Activated CD4-positive, alpha-beta T cell treated with anti-CD3 and anti-CD28 coated beads, Interleukin-2, Interleukin-4, amounts not matched to agents 100 ng/mL and 50 ng/mL, durations not matched to agents 16 hours and 8 hours (primary cell): ENCODE measurements around the gene CENPP.
"Not testable (repeated sequence)": the region's sequence is repeated elsewhere in the genome, so short reads cannot be mapped to it uniquely, and the experiment has no call there.

Source experiments
- DNase-seq: peaks from one replicate; pipeline ENCODE4 v3.0.0-alpha.2; 2020; ENCODE audit warnings: low spot score

CENPP gene

DNA sequence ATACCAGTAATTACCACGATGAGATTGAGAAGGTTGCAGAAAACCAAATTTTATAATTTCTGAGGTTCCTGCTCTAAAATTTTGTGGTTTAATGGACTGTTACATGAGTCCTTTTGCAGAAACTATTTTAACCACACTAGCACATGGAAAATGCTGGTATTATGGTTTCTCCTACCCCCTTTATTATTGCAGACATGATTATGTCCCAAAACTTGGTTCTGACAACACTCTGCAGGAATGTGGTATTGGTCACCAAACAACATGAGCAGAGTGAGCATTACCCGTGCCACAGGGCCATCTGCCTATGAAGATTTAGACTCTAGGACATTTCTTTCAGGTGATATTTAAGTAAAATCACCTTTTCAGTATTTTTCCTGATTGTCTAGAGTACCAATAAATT is 212.8 kb downstream of the CENPP start:
- DNase-seq: no peak

DNA sequence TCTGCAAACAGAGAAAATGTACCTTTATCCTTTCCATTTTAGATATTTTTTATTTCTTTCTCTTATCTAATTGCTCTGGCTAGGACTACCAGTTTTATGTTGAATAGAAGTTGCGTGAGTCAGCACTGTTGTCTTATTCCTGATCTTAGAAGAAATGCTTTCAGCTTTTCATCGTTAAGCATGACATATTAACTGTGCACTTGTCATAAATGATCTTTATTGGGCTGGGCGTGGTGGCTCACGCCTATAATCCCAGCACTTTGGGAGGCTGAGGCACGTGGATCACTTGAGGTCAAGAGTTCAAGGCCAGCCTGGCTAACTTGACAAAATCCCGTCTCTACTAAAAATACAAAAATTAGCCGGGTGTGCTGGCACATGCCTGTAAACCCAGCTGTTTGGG is 218.2 kb downstream of the CENPP start:
- DNase-seq: no peak

DNA sequence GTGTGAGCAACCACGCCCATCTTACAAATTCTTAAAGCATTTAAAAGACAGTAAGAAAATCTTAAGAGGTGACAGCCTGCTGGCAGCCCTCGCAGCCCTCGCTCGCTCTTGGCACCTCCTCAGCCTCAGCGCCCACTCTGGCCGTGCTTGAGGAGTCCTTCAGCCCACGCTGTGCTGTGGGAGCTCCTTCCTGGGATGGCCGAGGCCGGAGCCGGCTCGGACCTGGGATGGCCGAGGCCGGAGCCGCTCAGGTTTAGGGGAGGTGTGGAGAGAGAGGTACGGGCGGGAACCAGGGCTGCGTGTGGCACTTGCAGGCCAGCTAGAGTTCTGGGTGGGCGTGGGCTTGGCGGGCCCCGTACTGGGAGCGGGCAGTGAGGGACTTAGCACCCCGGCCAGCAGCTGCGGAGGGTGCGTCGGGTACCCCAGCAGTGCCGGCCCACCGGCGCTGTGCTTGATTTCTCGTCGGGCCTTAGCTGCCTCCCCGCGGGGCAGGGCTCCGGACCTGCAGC is 219.3 kb downstream of the CENPP start:
- DNase-seq: no peak

DNA sequence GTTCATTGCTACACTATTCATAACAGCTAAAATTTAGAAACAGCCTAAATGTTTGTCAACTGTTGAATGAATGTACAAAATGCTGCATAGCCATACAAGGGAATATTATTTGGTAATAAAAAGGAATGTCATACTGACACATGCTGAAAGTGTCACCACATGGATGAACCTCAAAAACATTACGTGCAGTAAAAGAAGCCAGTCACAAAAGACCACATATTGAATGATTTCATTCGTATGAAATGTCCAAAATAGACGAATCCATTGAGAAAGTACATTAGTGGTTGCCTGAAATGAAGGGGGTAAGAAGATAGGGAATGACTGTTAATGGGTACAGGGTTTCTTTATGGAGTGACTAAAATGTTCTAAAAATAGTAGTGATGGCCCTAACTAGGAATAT is 221.6 kb downstream of the CENPP start:
- no peak for DNase-seq

DNA sequence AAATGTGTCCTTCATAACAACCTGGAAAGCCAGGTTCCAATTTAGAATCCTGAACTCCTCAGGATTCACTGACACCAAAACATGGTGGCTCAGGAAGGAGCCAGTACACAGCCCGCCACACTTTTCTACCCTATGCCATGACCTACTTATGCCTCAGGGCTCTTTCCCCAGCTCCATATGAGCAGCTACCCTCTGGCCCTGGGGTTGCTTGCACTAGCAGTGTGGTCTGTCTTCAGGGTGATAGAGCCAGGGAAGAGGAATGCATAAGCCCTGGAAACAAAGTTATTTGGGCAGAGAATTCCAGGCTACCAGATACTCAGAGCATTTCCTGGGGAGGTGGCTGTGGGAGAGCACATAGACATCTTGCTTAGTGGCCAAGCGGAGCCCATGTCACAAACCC is 225.0 kb downstream of the CENPP start:
- DNase-seq: no peak

DNA sequence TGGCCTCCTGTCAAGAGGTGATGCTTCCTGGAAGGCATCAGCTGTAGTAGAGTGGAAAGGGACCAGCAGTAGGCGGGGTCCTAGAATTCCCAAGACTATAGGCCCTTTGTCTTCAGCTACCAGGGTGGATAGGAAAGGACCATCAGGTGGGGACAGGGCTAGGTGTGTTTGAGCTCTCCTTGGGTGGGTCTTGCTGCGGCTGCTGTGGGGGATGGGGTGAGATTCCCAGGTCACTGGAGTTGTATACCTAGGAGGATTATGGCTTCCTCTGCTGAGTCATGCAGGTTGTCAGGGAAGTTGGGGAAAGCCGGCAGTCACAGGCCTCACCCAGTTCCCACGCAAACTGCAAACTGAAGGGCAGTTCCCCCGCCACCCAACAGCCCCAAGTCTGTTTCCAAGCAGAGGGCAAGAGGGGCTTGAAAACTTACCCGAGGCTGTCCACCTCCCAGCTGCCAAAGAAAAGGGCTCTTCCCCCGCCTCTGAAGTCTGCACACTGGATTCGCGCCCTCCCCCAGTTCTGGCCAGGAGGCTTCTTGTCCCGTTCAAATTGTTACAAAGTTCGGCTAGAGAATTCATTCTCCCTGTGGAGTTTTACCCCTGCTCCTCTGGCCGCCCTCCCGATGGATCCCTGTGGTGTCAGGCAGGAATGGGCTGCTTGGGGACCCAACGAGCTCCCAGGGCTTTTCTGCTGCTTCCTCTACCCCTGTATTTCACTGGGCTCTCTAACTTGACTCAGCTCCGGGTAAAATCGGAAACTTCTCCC is 233.0 kb downstream of the CENPP start:
- DNase-seq: no peak

DNA sequence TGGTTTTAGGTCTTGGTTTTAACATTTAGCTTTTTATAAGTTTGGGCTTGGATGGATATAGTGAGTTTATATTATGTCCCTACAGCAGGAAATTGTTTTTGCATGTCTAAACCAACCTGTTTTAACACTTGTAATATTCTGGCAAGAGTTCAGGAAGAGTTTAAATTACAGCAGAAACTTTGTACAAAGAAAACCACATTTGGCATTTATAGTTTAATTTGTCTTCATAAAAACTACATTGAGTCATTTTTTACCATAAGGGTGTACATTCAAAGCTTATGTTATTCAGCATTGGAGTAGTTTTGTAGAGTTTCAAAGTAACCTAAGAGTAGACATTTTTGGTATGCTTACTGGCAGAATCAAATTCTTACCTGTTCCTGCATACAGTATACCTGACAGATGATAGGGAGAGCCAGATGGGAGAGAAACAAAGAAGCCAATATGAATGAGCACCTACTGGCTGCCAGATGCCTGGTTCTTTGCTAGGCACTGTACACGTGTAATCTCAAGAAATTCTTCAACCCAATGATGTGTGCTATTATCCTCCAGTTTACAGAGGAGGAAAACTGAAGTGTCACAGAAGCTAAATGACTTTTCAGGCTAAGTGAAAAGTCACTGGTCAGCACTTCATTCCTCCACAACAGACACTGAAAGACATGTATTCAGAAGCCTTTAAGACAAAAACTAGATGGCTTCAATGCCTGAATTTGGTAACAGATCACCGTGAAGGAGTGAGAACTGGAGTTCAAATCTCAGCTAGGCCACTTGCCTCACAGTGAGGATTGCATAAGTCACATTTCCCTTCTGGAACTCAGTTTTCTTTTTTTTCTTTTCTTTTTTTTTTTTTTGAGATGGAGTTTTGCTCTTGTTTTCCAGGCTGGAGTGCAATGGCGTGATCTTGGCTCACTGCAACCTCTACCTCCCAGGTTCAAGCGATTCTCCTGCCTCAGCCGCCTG is 235.9 kb downstream of the CENPP start:
- DNase-seq: no peak

DNA sequence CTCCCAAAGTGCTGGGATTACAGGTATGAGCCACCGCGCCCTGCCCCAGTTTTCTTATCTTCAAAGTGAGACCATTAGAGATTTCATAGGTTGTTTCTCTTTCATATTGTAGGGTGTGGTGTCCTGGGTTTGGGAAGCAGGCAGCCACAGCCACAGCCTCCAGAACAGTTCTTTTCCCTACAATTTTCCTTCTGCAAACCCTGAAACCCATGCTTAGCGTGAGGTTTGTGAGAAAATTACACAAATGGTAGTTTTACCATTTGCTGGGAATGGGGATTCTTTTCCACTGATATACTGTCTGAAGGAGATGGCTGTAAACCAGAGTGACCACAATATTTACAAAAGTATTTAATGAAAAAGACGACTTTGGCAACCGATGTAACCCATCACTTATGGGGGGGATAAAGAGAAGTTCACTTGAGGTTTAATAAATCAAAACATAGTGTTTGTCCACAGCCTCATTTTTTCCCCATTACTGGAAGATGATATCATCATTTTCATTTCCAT is 236.8 kb downstream of the CENPP start:
- DNase-seq: no peak

DNA sequence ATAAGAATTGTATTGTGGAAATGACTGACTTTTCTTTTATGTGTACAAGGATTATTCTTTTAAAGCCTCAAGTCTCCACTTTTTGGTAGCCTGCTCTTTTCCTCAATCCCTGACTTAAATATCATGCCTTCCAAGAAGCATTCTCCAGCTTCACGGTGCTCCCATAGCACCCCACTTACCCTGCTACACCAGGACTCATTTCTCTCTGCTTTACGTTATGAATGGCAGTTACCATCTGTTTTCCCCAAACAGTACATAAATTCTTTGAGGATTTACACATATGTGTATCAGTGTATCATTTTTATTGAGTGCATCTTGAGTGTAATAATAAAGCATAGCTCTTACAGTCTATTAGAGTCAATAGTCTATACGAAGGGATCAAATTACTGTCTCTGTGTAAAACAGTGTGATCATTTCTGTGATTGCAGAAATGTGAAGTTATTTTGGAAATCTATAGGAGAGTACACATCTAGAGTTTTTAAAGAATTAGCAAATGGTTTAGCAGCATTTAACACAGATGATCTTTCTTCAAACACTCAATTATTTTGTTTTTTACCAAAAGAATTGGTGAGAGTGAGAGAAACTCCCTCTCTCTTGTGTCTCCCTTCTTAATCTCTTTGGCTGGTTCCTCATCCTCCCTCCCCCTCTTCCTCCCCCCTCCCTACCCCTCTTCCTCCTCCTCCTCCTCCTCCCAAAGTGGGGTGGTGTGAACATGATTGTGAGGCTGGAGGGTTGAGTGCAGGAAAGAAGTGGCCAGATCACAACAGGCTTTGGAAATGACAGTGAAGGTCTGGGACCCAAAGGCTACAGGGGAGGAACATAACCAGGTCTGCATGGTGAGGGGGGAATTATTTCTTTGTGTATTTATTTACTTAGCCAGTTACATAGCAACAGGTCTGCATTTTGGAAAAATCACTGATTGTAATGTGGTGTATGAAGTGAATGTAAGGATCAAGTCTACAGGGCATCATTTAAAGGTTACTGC is 237.7 kb downstream of the CENPP start:
- DNase-seq: no peak

DNA sequence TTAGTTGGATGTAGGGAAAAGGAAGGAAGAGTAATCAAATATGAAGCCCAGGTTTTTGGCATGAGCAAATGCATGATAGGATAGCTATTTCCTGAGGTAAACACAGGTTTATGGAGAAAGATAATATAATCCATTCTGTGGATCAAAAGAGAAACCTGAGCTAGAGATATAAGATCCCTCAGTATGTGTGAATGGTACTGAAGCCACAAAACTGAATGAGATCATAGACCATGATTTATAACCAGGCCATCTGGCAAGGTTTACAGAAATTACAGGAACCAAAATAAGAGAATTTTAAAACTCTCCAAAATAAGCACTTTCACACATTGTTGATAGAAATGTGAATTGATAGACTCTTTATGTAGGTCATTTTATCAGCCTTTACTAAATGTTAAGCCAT is 238.8 kb downstream of the CENPP start:
- DNase-seq: no peak

DNA sequence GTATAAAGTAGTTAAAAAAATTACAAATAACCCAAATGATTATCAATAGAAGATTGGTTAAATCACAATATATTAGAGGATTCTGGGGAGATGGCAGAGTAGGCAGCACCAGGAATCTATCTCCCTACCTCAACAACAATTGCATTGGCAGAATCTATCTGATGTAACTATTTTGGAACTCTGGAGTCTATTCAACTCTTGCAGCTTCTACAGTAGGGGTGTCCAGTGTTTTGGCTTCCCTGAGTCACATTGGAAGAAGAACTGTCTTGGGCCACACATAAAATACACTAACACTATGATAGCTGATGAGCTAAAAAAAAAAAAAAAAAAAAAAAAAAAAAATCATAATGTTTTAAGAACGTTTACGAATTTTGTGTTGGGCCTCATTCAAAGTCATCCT is 239.2 kb downstream of the CENPP start:
- no peak for DNase-seq

DNA sequence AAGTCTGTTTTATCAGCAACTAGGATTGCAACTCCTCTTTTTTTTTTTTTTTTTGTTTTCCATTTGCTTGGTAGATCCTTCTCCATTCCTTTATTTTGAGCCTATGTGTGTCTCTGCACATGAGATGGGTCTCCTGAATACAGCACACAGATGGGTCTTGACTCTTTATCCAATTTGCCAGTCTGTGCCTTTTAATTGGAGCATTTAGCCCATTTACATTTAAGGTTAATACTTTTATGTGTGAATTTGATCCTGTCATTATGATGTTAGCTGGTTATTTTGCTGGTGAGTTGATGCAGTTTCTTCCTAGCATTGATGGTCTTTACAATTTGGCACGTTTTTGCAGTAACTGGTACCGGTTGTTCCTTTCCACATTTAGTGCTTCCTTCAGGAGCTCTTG is 246.1 kb downstream of the CENPP start:
- not testable (repeated sequence) for DNase-seq

DNA sequence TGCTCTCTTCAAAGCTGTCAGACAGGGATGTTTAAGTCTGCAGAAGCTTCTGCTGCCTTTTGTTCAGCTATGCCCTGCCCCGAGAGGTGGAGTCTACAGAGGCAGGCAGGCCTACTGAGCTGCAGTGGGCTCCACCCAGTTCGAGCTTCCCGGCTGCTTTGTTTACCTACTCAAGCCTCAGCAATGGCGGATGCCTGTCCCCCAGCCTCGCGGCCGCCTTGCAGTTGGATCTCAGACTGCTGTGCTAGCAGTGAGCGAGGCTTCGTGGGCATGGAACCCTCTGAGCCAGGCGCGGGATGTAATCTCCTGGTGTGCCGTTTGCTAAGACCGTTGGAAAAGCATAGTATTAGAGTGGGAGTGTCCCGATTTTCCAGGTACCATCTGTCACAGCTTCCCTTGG is 247.9 kb downstream of the CENPP start:
- DNase-seq: not testable (repeated sequence)

DNA sequence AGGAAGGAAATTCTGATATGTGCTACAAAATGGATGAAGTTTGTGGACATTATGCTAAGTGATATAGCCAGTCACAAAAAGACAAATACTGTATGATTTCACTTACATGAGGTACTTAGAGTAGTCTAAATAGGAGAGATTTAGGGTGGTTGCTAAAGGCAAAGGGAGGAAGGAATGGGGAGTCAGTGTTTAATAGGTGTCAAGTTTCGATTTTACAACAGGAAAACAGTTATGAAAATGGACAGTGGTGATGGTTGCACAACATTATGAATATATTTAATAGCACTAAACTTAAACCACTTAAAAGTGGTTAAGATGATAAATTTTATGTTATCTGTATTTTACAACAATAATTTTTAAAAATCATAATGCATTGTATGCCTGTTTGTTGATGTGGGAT is 250.4 kb downstream of the CENPP start:
- DNase-seq: no peak

DNA sequence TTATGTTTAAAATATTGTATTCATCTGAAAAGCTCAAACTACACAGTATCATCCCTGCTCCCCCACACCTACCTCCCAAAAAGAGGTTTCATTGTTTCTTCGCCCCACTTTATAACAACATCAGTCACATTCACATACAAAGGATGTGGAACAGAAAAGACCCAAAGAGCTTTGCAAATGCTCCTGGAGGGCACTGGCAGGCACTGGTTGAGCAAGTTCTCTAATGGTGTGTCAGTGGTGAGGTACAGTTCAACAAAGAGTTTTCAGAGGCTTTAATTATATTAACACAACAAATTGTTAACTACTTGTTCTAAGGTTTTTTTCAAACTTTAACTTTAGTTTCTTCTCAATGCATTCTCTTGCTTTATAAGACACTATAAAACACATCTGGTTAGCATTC is 264.2 kb downstream of the CENPP start:
- no peak for DNase-seq

DNA sequence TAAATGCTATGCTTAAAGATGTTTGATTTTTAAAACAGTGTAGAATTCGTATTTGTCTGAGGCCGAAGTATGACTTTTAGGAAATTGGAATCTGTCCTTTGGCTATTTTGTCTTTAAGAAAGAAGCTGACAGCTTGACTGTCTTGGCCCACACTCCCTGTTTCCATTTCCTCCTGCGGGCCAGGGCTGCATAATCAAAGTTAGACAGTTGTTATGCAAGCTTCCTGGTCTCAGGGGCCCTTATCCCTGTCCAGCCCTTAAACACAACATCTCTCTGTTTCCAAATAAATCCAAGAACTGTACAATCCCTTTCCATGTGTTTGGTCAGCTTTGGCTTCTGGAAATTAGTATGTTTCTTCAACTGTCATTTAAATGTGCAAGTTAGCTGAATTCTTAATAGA is 264.6 kb downstream of the CENPP start:
- DNase-seq: no peak

DNA sequence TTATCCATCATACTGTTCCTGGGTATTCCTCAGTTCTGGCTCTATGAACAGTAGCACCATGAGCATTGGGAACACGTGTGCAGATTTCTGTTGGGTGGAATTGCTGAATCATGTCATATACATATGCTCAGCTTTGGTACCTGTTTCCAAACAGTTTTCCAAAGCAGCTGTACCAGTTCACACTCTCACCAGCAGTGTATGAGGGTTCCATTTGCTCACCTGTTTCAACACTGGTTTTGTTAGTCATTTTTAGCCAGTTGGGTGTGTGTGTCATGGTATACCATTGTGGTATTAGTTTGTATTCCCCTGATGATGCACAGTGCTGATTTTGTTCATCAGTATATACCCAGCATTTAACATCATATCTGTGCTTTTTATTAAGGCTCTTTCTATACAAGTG is 266.8 kb downstream of the CENPP start:
- DNase-seq: no peak

DNA sequence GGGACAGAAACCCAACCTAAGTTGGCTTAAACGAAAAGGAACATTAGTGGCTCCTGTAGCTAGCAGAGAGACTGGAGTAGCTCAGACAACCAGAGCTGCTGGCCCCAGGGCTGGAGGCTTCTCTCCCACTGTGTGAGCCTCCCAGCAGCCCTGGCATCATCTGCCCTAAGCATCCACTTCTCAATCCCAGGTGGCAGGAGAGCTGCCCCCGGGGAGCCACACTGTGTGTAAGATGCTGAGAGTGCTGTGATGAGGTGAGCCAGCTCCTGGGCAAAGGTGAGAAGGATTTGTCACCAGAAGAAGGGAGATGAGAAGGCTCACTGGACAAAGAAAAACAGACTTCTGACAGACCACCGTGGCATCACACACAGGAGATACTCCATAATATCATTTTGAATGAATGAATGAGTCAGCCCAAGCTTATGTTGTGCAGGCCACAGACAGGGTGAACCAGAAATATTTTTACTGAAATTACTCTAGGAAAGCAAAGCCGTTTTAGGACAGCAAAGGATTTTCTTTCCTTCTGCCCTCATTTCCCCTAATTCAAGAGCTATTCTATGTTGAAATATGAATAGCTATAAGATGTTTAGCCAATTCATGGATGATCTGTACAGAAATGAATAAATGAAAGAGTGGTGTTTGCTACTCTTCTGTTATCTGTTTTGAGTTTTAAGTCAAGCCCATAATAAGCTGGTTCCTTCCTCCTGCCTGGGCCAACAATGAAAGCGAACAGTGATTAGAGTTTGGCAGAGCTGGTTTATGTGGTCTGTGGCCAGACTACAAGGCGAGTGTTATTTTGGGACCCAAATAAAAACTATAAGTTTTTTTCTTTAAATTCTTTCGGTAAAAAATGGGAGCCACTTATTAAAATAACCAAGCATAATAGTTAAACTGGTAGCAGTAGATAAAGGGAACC is 267.5 kb downstream of the CENPP start:
- no peak for DNase-seq

DNA sequence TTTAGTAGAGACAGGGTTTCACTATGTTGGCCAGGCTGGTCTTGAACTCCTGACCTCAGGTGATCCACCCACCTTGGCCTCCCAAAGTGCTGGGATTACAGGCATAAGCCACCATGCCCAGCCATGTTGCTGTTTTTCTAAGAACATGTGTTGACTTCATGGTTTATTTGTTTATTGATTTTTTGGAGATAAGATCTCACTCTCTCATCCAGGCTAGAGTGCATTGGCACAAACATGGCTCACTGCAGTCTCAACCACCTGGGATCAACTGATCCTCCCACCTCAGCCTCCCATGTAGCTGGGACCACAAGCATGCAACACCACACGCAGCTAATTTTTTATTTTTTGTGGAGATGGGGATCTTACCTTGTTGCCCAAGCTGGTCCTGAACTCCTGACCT is 269.3 kb downstream of the CENPP start:
- DNase-seq: not testable (repeated sequence)

DNA sequence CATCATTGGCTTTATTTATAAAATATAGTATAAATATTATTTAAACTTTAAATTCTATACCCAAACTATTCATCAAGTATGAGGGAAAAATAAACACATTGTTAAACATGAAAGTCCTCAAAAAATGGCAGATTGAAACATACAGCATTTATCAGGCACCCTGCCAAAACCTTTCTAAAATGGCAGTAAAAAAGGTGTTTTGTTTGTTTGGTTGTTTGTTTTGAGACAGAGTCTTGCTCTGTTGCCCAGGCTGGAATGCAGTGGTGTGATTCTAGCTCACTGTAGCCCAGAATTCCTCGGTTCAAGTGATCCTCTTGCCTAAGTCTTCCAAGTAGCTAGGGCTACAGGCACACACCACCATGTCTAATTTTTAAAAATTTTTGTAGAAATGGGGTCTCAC is 270.2 kb downstream of the CENPP start:
- no peak for DNase-seq

DNA sequence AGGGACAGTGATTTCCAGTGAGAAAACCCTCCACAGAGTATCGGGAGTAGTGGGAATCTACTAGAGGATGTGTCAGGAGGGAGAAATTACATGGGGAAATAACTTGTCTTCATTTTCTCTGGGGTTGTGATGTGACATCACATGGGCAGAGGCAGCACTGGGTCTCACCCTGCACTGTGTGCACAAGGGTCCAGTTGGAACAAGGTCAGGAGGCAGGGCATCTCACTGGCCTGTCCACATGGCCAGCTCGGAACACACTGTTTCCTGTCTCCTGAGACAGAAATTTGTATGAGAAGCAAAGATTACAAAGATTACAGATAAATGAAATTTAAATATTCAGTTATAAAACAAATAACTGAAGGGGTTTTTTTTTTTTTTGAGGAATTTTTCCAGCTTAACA is 272.6 kb downstream of the CENPP start:
- DNase-seq: no peak
